Measurements from ENCODE around the gene LRRC37A2.
"Not testable (repeated sequence)": the region's sequence is repeated elsewhere in the genome, so short reads cannot be mapped to it uniquely, and the experiment has no call there.

DNA sequence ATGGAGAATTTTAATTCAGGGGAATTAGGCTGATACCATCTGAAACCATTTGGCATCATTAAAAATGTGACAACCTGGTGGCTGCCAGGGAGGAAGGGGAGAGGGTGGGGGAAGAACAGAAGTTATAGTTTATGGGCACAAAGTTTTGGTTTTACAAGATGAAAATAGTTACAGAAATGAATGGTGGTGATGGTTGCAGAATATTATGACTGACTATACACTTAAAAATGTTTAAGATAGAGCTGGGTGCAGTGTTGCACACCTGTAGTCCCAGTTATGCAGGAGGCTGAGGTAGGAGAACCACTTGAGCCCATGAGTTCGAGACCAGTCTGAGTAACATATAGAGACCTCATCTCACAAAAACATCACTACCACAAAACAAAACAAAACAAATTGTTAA is 54.7 kb downstream of the LRRC37A2 start:
- TF ChIP-seq HDGF (IDR thresholded peaks at IDR 0.05); HCFC1 (IDR thresholded peaks at IDR 0.05; ENCODE audit: low read length); MXI1 (IDR thresholded peaks at IDR 0.05; ENCODE audit: low read depth, low read length); MEF2B (IDR thresholded peaks at IDR 0.05; ENCODE audit: partially characterized antibody, poor library complexity, severe bottlenecking); CTCF (IDR thresholded peaks at IDR 0.05 in 2 of 3, conservative IDR thresholded peaks at IDR 0.05 in 1 of 3; ENCODE audit: control insufficient read depth in 2 of 3, extremely low read depth in 1 of 3, insufficient read depth in 1 of 3, low read depth in 3 of 3, low read length in 3 of 3); POLR2A (IDR thresholded peaks at IDR 0.05; ENCODE audit: low read depth, low read length); NR2C2 (IDR thresholded peaks at IDR 0.05; ENCODE audit: borderline replicate concordance, control insufficient read depth, insufficient read length, low read depth); BHLHE40 (IDR thresholded peaks at IDR 0.05; ENCODE audit: borderline replicate concordance in 1 of 2, low read depth in 2 of 2, low read length in 1 of 2); POLR2AphosphoS5 (IDR thresholded peaks at IDR 0.05; ENCODE audit: low read length); ATF7 (IDR thresholded peaks at IDR 0.05; ENCODE audit: low read depth); CBX5 (IDR thresholded peaks at IDR 0.05; ENCODE audit: low read depth): not testable (repeated sequence)
- TF ChIP-seq, protein P1, sequence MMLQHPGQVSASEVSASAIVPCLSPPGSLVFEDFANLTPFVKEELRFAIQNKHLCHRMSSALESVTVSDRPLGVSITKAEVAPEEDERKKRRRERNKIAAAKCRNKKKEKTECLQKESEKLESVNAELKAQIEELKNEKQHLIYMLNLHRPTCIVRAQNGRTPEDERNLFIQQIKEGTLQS (IDR thresholded peaks at IDR 0.05; ENCODE audit: borderline replicate concordance, extremely low read depth, low read depth, low read length), result not testable (repeated sequence)
- TF ChIP-seq, protein P2, sequence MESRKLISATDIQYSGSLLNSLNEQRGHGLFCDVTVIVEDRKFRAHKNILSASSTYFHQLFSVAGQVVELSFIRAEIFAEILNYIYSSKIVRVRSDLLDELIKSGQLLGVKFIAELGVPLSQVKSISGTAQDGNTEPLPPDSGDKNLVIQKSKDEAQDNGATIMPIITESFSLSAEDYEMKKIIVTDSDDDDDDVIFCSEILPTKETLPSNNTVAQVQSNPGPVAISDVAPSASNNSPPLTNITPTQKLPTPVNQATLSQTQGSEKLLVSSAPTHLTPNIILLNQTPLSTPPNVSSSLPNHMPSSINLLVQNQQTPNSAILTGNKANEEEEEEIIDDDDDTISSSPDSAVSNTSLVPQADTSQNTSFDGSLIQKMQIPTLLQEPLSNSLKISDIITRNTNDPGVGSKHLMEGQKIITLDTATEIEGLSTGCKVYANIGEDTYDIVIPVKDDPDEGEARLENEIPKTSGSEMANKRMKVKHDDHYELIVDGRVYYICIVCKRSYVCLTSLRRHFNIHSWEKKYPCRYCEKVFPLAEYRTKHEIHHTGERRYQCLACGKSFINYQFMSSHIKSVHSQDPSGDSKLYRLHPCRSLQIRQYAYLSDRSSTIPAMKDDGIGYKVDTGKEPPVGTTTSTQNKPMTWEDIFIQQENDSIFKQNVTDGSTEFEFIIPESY (IDR thresholded peaks at IDR 0.05), result not testable (repeated sequence)
